ENCODE data around the gene PDP2.
"Not testable (repeated sequence)": the region's sequence is repeated elsewhere in the genome, so short reads cannot be mapped to it uniquely, and the experiment has no call there.

Gene PDP2

GRCh38 chr16:66853261-66854139 is 26.8 kb upstream of the PDP2 start:
- DNase-seq (ENCODE audit: low read depth in 2 of 2), result no peak

DNA sequence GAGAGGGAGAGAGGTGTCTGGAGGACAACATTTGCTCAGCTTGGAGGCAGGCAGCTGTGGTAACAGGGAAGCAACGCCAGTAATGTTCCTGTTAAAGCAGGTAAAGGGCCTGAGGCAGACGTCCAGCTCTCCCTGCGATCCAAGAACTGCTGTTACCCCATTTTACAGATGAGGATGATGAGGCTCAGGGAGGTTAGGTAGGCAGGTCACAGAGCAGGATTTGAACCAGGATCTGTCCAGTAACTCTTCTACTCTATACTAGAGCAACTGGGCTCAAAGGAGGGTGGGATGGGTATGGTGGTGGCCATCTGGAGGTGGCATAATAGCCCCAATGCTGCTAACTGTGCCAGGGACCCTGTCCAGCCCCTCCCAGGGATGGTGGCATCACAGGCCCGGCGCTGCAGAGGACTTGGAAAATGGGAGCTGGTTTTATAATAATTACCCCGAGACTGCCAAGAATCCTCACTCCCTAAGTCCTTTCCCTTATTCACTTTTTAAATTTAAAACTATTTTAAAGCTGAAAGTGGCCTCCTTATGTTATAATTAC is 24.1 kb upstream of the PDP2 start:
- DNase-seq (ENCODE audit: low read depth in 2 of 2), result no peak

DNA sequence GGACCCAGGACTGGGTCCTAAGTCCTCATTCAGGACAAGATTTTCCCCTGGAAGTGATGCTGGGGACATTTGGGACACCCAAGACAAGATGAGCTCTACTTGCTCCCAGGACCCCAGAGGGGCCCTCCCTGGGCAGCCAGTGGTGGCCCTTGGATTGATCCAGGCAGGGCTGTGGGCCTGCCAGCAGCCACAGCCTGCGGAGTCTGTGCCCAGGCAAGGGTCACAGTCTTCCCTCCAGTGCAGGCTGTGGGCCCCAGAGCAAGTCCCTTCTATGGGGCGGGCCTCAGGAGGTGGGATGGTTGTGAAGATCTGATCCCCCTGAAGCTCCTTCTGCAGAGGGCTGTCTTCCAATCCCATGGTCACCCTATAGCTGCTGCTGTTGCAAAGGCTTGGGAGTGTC is 23.5 kb upstream of the PDP2 start:
- DNase-seq (ENCODE audit: low read depth in 2 of 2), result no peak

- DNase-seq (ENCODE audit: low read depth in 2 of 2), result no peak
Observed at GRCh38 chr16:66857437-66857836, 22.9 kb upstream of the PDP2 start.

- DNase-seq (ENCODE audit: low read depth in 2 of 2), result no peak
Observed at GRCh38 chr16:66858740-66859396, 21.4 kb upstream of the PDP2 start.

DNA sequence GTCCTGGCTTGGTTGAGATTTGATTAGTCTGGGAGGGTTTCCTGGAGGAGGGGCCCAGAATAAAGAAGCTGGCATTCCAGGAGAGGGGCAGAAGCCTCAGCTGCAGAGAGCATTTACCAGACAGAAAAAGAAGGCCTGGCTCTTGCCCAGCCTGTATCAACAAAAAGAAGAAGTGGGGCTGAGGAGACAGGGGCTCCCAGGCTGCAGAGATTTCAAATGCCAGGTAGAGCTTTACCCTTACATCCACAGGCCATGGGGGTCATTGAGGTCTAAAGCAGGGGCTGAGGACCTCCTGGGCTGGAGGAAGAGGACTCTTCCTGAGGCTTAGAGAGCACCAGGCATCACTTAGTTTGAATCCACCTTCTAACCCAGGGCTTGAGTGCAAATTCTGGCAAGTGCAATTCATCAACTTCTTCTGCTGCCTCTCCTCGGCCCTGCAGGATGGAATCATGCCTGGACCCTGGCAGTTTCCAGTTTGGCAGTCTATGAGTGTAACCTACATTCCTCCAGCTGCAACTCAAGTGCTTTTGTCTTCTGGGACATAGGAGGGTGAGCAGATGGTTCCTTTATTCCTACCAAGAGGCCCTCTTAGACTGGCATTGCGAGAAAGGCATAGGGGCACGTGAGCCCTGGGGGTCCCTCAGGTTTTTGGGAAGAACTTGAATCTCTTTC is 20.8 kb upstream of the PDP2 start:
- DNase-seq (ENCODE audit: low read depth in 2 of 2), result no peak

- DNase-seq (ENCODE audit: low read depth in 2 of 2), result no peak
Observed at GRCh38 chr16:66862023-66862520, 18.2 kb upstream of the PDP2 start.

- no peak for DNase-seq (ENCODE audit: low read depth in 2 of 2)
Observed at GRCh38 chr16:66863707-66864106, 16.6 kb upstream of the PDP2 start.

DNA sequence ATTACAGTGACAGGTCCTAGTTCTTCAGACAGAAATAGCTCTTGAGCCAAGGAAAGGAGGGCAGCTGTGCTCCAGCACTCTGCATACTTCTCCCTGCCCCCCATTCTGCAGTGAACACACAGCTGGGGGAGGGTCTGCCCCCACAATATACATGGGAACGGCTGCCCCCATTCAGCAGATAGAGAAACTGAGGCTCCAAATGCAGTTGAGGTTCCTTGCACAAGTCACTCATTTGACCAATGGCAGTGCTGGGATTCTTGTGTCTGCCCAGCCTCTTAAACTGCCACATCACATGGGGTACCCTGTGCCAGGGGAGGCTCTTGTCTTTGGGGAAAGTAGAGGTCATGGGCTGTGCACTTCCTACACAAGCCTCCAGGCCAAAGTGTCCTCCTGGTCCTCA is 10.9 kb upstream of the PDP2 start:
- no peak for DNase-seq (ENCODE audit: low read depth in 2 of 2)

DNA sequence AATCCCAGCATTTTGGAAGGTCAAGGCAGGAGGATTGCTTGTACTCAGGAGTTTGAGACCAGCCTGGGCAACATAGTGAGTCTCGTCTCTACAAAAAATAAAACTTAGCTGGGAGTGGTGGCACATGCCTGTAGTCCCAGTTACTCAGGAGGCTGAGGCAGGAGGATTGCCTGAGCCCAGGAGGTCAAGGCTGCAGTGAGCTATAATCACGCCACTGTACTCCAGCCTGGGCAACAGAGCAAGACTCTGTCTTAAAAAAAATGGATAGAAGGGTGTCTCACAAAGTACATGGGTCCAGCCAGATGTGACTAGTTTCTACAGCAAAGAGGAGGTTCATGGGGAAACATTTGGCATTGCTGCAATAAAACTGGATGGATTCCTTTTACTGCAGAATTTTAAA is 9.0 kb upstream of the PDP2 start:
- DNase-seq (ENCODE audit: low read depth in 2 of 2), result not testable (repeated sequence)

GRCh38 chr16:66871840-66872239 is 8.5 kb upstream of the PDP2 start:
- no peak for DNase-seq (ENCODE audit: low read depth in 2 of 2)

GRCh38 chr16:66872559-66872942 is 7.8 kb upstream of the PDP2 start:
- no peak for DNase-seq (ENCODE audit: low read depth in 2 of 2)

DNA sequence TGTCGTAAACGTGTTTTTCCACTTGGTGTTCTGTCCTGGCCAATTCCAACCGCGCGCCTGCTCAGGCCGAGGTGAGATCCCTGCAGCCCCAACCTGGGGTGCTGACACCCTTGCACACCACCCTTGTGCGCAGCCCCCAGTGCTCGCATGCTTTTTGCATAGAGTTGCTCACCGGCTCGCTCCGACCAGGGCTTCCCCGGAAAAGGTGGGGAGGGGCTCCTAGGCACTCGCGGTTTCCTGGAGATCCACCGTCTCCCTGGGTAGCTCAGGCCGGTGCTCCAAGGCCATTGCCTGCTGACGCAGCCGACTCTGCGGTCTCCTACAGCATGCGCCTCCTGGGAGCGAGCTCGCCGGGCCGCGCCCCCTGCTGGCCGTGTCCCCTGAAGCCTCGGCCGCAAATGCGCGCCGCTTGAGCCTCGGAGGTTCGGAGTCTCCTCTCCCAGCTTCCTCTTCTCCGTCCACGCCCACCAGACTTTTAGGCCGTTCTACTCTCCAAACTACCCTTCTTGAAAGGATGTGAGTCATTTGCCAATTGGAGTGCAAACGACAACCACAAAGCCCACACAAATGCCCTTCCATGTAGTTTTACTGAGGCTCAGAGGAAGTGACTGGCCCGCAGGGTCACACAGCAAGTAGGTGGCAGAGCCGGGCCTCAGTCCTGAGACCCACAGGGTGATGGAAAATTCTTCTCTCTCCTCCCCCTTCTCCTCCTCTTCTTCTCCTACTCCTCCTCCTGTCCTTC is 7.2 kb upstream of the PDP2 start:
- DNase-seq (ENCODE audit: low read depth in 2 of 2), result peak; percentile 94 to 96

GRCh38 chr16:66873685-66874055 is 6.6 kb upstream of the PDP2 start:
- no peak for DNase-seq (ENCODE audit: low read depth in 2 of 2)

DNA sequence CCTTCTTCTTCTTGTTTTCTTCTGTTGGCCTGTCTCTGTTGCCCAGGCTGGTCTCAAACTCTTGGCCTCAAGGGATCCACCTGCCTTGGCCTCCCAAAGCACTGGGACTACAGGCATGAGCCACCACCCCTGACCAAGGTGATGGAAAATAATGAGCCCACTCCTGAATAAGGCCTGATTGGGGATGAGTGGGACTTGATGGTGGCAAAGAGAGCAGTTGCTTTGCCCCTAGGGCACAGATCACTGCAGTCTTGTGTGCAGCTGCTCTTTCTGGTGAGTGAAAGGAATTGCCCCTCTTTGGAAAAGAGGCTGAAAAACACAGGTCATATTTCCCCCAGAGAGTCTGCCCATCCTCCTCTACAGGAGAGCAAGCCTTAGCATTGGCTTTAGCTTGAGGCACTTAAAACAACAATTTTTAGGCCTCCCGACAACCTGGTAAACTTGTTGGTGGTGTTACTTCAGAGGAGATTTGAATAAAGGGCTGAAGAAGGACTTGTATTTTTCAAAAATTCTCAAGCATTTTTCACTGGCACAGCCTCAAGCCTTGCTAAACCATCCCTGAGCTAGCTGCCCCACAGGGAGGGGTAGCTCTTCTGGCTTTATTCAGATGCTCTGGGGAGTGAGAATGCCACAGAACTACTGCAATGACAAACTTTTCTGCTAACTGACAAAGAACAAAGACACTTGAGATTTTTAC is 6.1 kb upstream of the PDP2 start:
- DNase-seq (ENCODE audit: low read depth in 2 of 2), result no peak

DNA sequence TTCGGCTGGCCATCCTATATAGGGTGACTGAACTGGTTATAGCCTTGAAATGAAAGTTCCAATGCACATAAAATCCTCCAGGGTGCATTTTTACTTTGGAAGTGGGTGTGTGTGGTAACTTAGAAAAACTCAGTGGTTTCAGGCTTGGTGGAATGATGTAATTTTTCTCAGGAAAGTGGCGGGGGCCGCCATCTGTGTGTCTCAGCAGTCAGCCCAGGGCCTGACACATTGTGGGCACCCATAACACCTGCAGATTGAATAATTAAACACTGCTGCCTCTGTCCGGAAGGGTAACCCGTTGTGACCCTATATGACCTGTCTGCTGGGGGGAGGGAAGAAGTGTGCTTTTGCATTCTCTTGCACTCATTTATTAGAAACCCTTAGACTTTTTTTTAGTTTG is 2.2 kb upstream of the PDP2 start:
- DNase-seq (ENCODE audit: low read depth in 2 of 2), result peak; percentile 60 to 68

GRCh38 chr16:66881014-66881417 is 701 bp downstream of the PDP2 start:
- no peak for DNase-seq (ENCODE audit: low read depth in 2 of 2)

DNA sequence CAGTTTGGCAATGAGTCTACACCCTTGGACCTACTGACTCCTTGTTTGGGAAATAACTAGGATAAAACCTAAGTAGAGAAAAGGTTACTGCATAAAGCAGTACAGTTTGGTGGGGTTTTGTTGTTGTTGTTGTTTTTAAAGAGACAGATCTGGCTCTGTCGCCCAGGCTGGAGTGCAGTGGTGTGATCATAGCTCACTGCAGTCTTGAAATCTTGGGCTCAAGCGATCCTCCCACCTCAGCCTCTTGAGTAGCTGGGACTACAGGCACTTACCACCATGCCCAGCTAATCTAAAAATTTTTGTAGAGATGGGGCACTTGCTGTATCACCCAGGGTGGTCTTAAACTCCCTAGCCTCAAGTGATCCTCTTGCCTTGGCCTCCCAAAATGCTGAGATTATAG is 1.2 kb downstream of the PDP2 start:
- no peak for DNase-seq (ENCODE audit: low read depth in 2 of 2)

- no peak for DNase-seq (ENCODE audit: low read depth in 2 of 2)
Observed at GRCh38 chr16:66881964-66882508, 1.7 kb downstream of the PDP2 start.

- DNase-seq (ENCODE audit: low read depth in 2 of 2), result no peak
Observed at GRCh38 chr16:66882702-66883101, 2.4 kb downstream of the PDP2 start.

GRCh38 chr16:66885491-66885890 is 5.2 kb downstream of the PDP2 start:
- no peak for DNase-seq (ENCODE audit: low read depth in 2 of 2)
